CD4-positive, alpha-beta T cell treated with Interleukin-4 for 1 hour (primary cell): ENCODE data around the gene KRT13.
A peak's percentile ranks its signal among the peaks of the same experiment; 100 is the strongest.

Experiments used
- DNase-seq, 2 donors: peaks; one replicate each; pipeline ENCODE4 v3.0.0-alpha.2; 2020 to 2022

KRT13 gene

GRCh38 chr17:41518789-41519449 is 13.5 kb upstream of the KRT13 start, which contains the start of gene KRT15:
KRT15 (minus strand) TSS chr17:41518890; CDS start chr17:41518827, 63 bp downstream.
- no peak for DNase-seq

GRCh38 chr17:41518031-41518430 is 12.6 kb upstream of the KRT13 start:
- no peak for DNase-seq

- DNase-seq: no peak
Measured at GRCh38 chr17:41516830-41517283, 11.4 kb upstream of the KRT13 start.

GRCh38 chr17:41516147-41516829 is 10.9 kb upstream of the KRT13 start:
- DNase-seq: no peak

- no peak for DNase-seq
Measured at GRCh38 chr17:41513168-41513547, 7.7 kb upstream of the KRT13 start.

GRCh38 chr17:41512546-41513167 is 7.2 kb upstream of the KRT13 start:
- no peak for DNase-seq

GRCh38 chr17:41511716-41512115 is 6.3 kb upstream of the KRT13 start:
- DNase-seq: no peak

GRCh38 chr17:41511116-41511515 is 5.7 kb upstream of the KRT13 start:
- no peak for DNase-seq

GRCh38 chr17:41510251-41511065 is 5.0 kb upstream of the KRT13 start:
- DNase-seq: no peak

GRCh38 chr17:41507315-41507880 is 2.0 kb upstream of the KRT13 start:
- DNase-seq: no peak

- no peak for DNase-seq
Measured at GRCh38 chr17:41505809-41506767, 676 bp upstream of the KRT13 start.

- DNase-seq: no peak
Measured at GRCh38 chr17:41504246-41504977, 1.0 kb downstream of the KRT13 start.

- no peak for DNase-seq
Measured at GRCh38 chr17:41503202-41503601, 2.2 kb downstream of the KRT13 start.

- peak in 1 of 2 donors; percentile 39 for DNase-seq
Measured at GRCh38 chr17:41500131-41500911, 5.1 kb downstream of the KRT13 start.

- no peak for DNase-seq
Measured at GRCh38 chr17:41499714-41500113, 5.7 kb downstream of the KRT13 start.

GRCh38 chr17:41498276-41498675 is 7.1 kb downstream of the KRT13 start:
- peak in 1 of 2 donors; percentile 18 for DNase-seq

GRCh38 chr17:41496803-41497484 is 8.5 kb downstream of the KRT13 start:
- DNase-seq: peak; percentile 68 to 76

- DNase-seq: no peak
Measured at GRCh38 chr17:41494524-41494923, 10.9 kb downstream of the KRT13 start.

GRCh38 chr17:41492771-41493170 is 12.6 kb downstream of the KRT13 start:
- no peak for DNase-seq
